ENCODE measurements around the gene GPR27.

The GPR27 gene

DNA sequence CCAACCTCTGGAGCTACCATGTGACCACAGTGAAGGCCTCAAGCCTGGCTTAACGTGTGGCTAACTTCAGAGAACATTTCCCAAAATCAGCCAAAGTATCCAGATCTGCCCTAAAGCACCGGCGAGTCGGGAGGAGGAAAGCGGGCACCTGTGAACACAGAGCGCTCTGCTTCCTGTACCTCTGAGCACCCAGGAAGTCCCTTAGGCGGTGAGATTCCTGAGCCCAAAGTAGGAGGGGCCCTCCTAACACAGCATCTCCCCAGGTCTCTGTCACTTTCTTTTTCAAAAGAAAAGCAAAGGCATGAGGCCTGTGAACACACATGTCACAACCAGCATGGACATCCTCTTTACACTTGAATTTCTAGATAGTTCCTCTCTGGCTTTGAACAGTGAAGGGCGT is 27.5 kb upstream of the GPR27 start:
- no peak for TF ChIP-seq POLR2AphosphoS5 (IDR thresholded peaks at IDR 0.05; ENCODE audit: low read depth, low read length)
- no peak for TF ChIP-seq FOXP2 (optimal IDR thresholded peaks at IDR 0.05; ENCODE audit: borderline replicate concordance, extremely low read depth, extremely low read length, insufficient read depth)
- no peak for TF ChIP-seq SIN3A (IDR thresholded peaks at IDR 0.05; ENCODE audit: borderline replicate concordance, insufficient read depth, low read length)
- TF ChIP-seq TAF1 (IDR thresholded peaks at IDR 0.05; ENCODE audit: borderline replicate concordance, insufficient read depth, low read length): no peak
- TF ChIP-seq, protein P1, sequence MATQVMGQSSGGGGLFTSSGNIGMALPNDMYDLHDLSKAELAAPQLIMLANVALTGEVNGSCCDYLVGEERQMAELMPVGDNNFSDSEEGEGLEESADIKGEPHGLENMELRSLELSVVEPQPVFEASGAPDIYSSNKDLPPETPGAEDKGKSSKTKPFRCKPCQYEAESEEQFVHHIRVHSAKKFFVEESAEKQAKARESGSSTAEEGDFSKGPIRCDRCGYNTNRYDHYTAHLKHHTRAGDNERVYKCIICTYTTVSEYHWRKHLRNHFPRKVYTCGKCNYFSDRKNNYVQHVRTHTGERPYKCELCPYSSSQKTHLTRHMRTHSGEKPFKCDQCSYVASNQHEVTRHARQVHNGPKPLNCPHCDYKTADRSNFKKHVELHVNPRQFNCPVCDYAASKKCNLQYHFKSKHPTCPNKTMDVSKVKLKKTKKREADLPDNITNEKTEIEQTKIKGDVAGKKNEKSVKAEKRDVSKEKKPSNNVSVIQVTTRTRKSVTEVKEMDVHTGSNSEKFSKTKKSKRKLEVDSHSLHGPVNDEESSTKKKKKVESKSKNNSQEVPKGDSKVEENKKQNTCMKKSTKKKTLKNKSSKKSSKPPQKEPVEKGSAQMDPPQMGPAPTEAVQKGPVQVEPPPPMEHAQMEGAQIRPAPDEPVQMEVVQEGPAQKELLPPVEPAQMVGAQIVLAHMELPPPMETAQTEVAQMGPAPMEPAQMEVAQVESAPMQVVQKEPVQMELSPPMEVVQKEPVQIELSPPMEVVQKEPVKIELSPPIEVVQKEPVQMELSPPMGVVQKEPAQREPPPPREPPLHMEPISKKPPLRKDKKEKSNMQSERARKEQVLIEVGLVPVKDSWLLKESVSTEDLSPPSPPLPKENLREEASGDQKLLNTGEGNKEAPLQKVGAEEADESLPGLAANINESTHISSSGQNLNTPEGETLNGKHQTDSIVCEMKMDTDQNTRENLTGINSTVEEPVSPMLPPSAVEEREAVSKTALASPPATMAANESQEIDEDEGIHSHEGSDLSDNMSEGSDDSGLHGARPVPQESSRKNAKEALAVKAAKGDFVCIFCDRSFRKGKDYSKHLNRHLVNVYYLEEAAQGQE (IDR thresholded peaks at IDR 0.05; ENCODE audit: insufficient read depth in 1 of 2, low read depth in 2 of 2, low read length in 2 of 2): no peak

DNA sequence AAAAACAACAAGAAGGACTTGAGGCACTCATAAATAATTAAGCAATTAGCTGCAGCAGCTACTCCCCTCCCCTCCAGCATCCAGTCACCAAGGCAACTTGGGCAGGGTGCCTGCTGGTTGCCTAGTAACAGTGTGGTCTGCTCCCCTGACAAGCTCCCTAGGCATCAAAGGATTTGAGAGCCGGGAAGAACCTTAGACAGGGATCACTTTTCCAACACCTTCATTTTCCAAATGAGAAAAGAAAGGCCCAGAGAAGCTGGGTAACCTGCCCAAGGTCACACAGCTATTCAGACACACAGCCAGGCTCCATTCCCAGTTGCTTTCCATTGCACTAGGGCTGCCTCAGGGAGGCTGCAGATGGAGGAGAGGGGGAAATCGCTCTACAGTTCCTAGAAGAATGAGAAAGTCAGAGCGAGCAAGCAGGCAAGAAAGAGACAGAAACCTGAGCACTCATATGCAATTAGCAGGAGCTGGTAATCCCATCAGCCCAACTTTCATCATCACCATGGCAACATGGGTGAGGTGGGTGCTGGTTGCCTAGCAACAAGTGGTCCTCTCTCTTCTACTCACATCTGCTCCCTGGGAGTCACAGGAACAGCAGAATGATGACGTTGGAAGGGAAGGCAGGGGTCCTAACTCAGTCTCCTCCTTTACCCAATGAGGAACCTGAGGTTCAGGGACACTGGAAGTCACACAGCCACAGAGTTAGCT is 24.9 kb upstream of the GPR27 start:
- TF ChIP-seq FOXP2 (optimal IDR thresholded peaks at IDR 0.05; ENCODE audit: borderline replicate concordance, extremely low read depth, extremely low read length, insufficient read depth) (no peak), POLR2AphosphoS5 (IDR thresholded peaks at IDR 0.05; ENCODE audit: low read depth, low read length) (no peak), SIN3A (IDR thresholded peaks at IDR 0.05; ENCODE audit: borderline replicate concordance, insufficient read depth, low read length) (no peak), TAF1 (IDR thresholded peaks at IDR 0.05; ENCODE audit: borderline replicate concordance, insufficient read depth, low read length) (no peak)
- TF ChIP-seq, protein P1 (IDR thresholded peaks at IDR 0.05; ENCODE audit: insufficient read depth in 1 of 2, low read depth in 2 of 2, low read length in 2 of 2): no peak

DNA sequence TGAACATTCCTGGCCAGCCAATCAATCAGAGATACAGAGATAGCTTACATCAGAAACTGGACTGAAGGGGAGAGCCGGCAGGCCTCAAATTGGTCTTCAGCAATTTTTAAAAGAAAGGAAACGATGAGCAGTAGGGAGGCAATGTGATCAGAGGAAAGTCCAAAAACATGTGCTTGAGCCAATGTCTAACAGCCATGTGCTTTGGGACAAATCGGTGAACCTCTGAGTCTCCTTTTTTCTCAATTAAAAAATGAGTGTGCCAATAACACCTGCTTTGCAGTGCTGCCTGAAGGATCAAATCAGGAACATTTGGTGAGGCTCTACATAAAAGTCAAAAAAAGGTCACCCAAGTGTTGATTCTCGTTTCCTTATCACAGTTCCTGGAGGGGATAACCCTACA is 21.0 kb upstream of the GPR27 start:
- TF ChIP-seq FOXP2 (optimal IDR thresholded peaks at IDR 0.05; ENCODE audit: borderline replicate concordance, extremely low read depth, extremely low read length, insufficient read depth) (no peak), POLR2AphosphoS5 (IDR thresholded peaks at IDR 0.05; ENCODE audit: low read depth, low read length) (no peak), SIN3A (IDR thresholded peaks at IDR 0.05; ENCODE audit: borderline replicate concordance, insufficient read depth, low read length) (no peak), TAF1 (IDR thresholded peaks at IDR 0.05; ENCODE audit: borderline replicate concordance, insufficient read depth, low read length) (no peak)
- TF ChIP-seq, protein P1 (IDR thresholded peaks at IDR 0.05; ENCODE audit: insufficient read depth in 1 of 2, low read depth in 2 of 2, low read length in 2 of 2): no peak

DNA sequence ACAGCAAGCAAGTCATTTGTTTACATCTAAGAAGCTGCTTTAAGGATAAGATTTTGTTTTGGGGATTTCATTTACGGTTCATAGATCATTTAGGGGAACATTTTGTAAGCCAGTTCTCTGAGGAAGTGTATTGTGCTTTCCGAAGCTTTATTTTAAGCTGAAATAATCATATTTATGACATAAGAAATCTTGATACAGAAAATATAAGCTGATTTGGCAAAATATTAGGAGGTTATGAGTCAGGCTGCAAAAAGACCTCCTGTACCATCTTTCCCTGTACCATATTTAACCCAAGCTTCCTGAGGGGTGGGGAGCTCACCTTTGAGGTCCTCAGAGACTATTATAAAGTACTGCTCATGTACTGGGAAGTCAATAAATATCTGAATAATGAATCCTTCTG is 20.3 kb upstream of the GPR27 start:
- TF ChIP-seq TAF1 (IDR thresholded peaks at IDR 0.05; ENCODE audit: borderline replicate concordance, insufficient read depth, low read length): no peak
- no peak for TF ChIP-seq FOXP2 (optimal IDR thresholded peaks at IDR 0.05; ENCODE audit: borderline replicate concordance, extremely low read depth, extremely low read length, insufficient read depth)
- TF ChIP-seq POLR2AphosphoS5 (IDR thresholded peaks at IDR 0.05; ENCODE audit: low read depth, low read length): no peak
- TF ChIP-seq, protein P1 (IDR thresholded peaks at IDR 0.05; ENCODE audit: insufficient read depth in 1 of 2, low read depth in 2 of 2, low read length in 2 of 2): no peak
- TF ChIP-seq SIN3A (IDR thresholded peaks at IDR 0.05; ENCODE audit: borderline replicate concordance, insufficient read depth, low read length): no peak

All from PFSK-1 (cell line).